HG03575 (cell line): ENCODE data around the gene ZFAND3.

Experiments used
- ATAC-seq: cut with Tn5 transposase; IDR thresholded peaks from one replicate; pipeline ENCODE4 v1.9.1; 2021; ENCODE audit not compliant: unreplicated experiment, insufficient number of reproducible peaks, low FRiP score; ENCODE audit errors: extremely low read depth

Gene ZFAND3

GRCh38 chr6:37917566-37917965, 98.0 kb downstream of the ZFAND3 start:
- no peak for ATAC-seq

DNA sequence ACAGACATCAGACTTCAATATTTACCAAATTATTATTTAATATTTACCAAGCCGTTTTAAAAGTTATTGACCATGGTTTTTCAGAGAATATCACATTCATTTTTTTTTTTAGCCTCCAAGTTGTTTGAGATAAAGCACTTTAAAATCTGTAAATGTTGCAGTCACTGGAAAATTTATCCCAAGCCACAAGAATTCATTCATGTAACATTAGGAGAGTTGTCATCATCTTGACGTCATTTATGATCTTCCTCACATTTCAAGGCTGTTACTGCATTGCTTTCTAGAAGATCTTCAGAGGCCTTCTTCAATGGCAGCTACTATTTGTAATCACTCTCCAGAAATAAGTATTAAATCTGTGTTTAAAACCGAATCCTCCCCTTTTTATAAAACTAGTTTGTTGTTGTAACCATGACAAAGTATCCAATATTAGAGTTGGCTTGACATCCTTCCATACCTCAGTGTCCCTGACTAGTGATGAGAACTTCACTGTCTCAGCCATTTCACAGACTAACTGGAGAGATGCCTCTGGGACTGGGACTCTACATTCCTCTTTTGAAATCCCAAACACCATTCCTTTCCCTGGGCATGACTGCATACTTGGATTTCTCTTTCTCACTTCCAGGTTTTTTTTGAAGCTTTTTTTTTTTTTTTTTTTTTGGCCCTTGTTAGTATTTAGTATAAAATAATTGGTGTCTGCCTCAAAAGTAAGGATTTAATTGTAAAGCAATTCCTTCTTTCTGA, 100.1 kb downstream of the ZFAND3 start:
- ATAC-seq = no peak

- no peak for ATAC-seq
These were observed 101.1 kb downstream of the ZFAND3 start for GRCh38 chr6:37920667-37921066.

DNA sequence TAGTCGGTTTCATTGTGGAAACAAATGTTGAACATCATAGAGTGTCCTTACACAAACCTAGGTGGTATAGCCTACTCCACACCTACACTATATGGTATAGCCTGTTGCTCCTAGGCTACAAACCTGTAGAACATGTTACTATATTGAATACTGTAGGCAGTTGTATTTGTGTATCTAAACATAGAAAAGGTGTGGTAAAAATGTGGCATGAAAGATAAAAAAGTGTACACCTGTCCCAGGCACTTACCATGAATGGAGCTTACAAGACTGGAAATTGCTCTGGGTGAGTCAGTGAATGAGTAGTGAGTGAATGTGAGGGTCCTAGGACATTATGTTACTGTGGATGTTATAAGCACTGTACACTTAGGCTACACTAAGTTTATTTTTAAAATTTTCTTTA, 103.0 kb downstream of the ZFAND3 start:
- ATAC-seq = no peak

- no peak for ATAC-seq
These were observed 104.0 kb downstream of the ZFAND3 start for GRCh38 chr6:37923514-37923913.

DNA sequence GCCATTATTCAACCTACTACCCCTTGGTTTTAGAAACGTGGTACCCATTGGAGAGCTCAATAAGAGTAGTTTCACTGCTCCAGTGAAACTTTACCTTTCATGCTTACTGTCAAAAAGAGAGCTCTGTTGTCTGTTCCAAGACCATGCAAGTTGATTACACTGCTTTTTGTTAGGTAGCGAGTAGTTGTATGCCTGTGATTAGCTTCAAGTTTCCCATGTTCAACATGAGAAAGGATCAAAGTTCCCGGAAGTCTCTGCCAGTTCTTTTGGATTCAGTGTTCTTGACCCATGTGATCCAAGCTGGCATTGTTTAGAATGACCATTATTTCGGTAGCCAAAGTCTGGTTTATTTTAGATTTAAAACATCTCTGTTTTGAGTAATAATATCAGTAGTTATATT, 107.1 kb downstream of the ZFAND3 start:
- no peak for ATAC-seq

DNA sequence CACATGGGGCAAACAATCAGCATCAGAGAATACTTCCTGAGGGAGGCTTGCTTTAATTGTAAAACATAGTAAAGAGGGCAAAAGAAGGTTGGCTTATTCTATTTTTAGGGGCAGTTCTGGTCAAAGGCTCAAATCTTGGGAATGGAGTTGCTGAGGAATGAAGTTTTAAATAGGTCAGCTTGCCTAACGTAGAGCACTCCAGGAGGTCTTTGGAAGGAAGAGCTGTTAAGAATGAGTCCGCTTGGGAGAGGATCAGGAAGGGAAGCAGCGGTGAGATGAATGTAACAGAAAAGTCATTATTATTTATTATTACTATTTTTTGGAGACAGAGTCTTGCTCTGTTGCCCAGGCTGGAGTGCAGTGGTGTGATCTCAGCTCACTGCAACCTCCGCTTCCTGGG, 108.7 kb downstream of the ZFAND3 start:
- ATAC-seq = no peak

DNA sequence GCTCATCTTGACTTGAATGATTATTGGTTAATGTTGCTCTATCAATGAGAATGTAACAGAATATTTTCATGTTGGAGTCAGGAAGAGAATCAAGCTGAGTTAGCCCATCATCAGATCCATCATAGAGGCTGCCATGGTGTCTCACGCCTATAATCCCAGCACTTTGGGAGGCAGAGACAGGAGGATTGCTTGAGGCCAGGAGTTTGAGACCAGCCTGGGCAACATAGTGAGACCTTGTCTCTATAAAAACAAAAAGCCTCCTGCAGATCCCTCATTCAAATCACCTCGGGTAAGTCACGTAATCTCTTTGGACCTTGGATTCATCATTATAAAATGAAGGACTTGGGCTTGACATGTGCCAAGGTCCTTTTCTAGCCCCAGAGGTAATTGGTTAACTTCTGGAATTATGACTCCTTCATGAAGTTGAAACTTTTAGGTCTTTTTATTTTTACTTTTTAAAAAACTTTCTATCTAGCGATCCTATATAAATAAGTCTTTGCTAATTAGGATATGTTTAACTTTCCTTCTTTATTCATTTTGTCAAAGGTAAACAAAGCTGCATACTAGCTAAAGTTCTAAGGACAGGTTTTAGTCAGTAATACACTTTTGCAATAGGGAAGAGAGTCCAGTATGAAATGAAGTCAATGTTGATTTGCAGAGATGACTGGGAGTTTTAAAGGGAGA, 110.9 kb downstream of the ZFAND3 start:
- no peak for ATAC-seq

GRCh38 chr6:37931066-37931465, 111.5 kb downstream of the ZFAND3 start:
- no peak for ATAC-seq

DNA sequence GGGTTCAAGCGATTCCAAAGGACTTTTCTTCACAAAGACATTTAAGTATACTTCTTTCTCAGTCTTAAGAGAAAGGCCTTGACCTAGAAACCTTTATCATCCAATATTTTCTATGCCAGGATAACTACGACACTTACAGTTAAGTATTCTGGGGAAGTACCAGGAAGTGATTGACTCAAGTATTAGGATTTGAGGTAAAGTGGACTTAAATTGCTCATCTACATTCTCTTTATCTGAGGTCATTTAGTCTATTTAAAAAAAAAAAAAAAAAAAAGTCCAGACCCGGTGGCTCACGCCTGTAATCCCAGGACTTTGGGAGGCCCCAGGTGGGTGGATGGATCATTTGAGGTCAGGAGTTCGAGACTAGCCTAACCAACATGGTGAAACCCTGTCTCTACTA, 114.7 kb downstream of the ZFAND3 start:
- ATAC-seq = no peak

DNA sequence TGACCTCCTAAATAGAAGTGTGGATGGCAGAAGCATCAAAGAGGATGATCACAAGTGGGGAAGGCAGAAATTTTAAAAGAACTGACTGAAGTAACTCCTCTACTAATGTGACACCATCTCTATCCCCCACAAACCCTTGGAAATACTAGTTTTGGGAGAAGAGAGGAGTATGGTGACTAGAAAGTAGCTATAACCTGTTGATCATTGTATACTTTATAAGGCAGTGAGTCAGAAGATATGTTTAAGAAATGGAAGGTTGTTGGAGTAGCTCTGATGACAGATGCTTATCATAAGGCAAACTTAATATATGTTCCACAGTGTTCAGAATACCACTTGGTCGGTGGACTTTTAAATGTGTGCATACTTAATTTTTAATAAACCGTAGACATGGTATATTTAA, 116.6 kb downstream of the ZFAND3 start:
- no peak for ATAC-seq

DNA sequence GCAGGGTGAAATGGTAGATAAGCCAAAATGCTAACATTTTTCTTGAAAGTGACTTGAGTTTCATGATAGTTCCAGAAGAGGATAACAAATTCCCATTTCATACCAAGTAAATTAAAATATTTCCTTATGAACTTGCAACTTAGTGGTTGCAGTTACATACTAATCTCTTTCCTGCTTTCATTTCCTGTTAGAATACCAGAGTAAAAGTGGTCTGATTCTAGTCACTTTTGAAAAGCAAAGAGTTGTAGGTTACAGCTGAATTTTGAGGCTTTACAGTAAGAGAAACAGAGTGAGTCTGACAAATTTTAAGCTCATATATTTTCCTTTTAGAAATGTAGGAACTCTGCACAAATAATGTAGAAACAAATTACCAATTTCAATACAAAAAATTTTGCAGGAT, 117.4 kb downstream of the ZFAND3 start:
- no peak for ATAC-seq

GRCh38 chr6:37938909-37939308, 119.4 kb downstream of the ZFAND3 start:
- no peak for ATAC-seq

GRCh38 chr6:37940074-37940847, 120.7 kb downstream of the ZFAND3 start:
- no peak for ATAC-seq

DNA sequence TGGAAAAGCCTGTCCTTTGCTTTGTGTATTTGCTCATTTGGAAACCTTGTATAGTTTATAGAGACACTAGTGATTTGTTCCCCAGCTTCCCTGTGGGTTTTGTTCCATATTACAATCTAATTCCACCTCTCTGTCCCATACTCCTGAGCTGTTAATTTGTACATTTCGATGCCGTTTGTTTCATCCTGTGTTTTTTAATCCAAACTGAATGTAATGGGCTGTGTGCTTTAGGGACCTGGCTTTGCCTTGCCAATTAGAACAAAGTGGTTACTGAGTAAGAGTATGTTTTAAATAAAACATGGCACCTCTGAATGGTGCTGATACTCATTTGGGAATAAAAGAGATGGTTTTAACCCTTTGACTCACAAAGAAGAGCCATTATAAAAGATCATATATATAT, 122.3 kb downstream of the ZFAND3 start:
- no peak for ATAC-seq

GRCh38 chr6:37942606-37943376, 123.3 kb downstream of the ZFAND3 start:
- ATAC-seq = no peak

- ATAC-seq = no peak
These were observed 124.0 kb downstream of the ZFAND3 start for GRCh38 chr6:37943436-37944058.

- ATAC-seq = no peak
These were observed 126.5 kb downstream of the ZFAND3 start for GRCh38 chr6:37946057-37946456.

- ATAC-seq = no peak
These were observed 127.9 kb downstream of the ZFAND3 start for GRCh38 chr6:37947468-37947867.
